Gastroesophageal sphincter (tissue), 3 donors: ENCODE measurements around the gene CADM1.

Experiments used
- CTCF ChIP-seq, 4 experiments: fragments of 200-600 bp in 2 of 4; fragments of 450-650 bp in 2 of 4; sonication (generic) in 1 of 4; IDR thresholded peaks; one replicate each; pipeline ENCODE4 v1.5.1; 2017 to 2019; ENCODE audit warnings: antibody characterized with exemption in 4 of 4, mild to moderate bottlenecking in 2 of 4, moderate library complexity in 2 of 4
- EP300 ChIP-seq: sonication (generic); formaldehyde crosslinking; IDR thresholded peaks from one replicate; pipeline ENCODE4 v1.6.1; 2017; ENCODE audit warnings: antibody characterized with exemption, mild to moderate bottlenecking
- POLR2A ChIP-seq, 2 donors: fragments of 450-650 bp; IDR thresholded peaks; one replicate each; pipeline ENCODE4 v1.6.1; 2017; ENCODE audit warnings: antibody characterized with exemption in 2 of 2, mild to moderate bottlenecking in 2 of 2, moderate library complexity in 1 of 2
- POLR2AphosphoS5 ChIP-seq: sonication (generic); formaldehyde crosslinking; IDR thresholded peaks from one replicate; pipeline ENCODE4 v1.6.1; 2017; ENCODE audit warnings: antibody characterized with exemption

GRCh38 chr11:115477410-115477809 lies 26.8 kb downstream of the CADM1 start:
- no peak for TF ChIP-seq CTCF (IDR thresholded peaks at IDR 0.05)
- TF ChIP-seq POLR2AphosphoS5: no peak
- no peak for TF ChIP-seq EP300
- TF ChIP-seq POLR2A (IDR thresholded peaks at IDR 0.05): no peak
